Activated T-helper 17 cell treated with anti-CD3 and anti-CD28 coated beads, Interleukin-2, amount 50 U/mL, for 72 hours (primary cell): ENCODE data around the gene TTC21B. TPM values are rescaled to one million over a fixed set of nuclear protein-coding genes. Genes with fewer than 3 reads are reported as not detected.
"Not testable (repeated sequence)": the region's sequence is repeated elsewhere in the genome, so short reads cannot be mapped to it uniquely, and the experiment has no call there.

Experiments used
- ATAC-seq: fragments of 150-1000 bp; cut with Tn5 transposase; replicated peaks from 2 replicates; pipeline ENCODE4 v1.10.0; 2021; ENCODE audit warnings: mild to moderate bottlenecking, moderate library complexity
- H3K27ac Mint-ChIP-seq: one replicate; pipeline ENCODE4 v1.8.0; 2022; ENCODE audit warnings: mixed read lengths
- H3K27me3 Mint-ChIP-seq: one replicate; pipeline ENCODE4 v1.8.0; 2022; ENCODE audit warnings: mixed read lengths
- H3K36me3 Mint-ChIP-seq: one replicate; pipeline ENCODE4 v1.8.0; 2022; ENCODE audit warnings: low read depth, mild to moderate bottlenecking, mixed read lengths
- H3K4me1 Mint-ChIP-seq: one replicate; pipeline ENCODE4 v1.8.0; 2022; ENCODE audit warnings: mixed read lengths
- H3K4me3 Mint-ChIP-seq: one replicate; pipeline ENCODE4 v1.8.0; 2022; ENCODE audit warnings: mild to moderate bottlenecking, mixed read lengths
- H3K9me3 Mint-ChIP-seq: one replicate; pipeline ENCODE4 v1.8.0; 2022; ENCODE audit warnings: mixed read lengths
- total RNA-seq, 2 donors: library from RNA; stranded (reverse); gene quantifications; one replicate each; pipeline ENCODE4 v1.2.3, GENCODE V29; 2022

Gene TTC21B
- total RNA-seq, 2 donors from 2014 or later: 21.3 to 29.7 TPM

DNA sequence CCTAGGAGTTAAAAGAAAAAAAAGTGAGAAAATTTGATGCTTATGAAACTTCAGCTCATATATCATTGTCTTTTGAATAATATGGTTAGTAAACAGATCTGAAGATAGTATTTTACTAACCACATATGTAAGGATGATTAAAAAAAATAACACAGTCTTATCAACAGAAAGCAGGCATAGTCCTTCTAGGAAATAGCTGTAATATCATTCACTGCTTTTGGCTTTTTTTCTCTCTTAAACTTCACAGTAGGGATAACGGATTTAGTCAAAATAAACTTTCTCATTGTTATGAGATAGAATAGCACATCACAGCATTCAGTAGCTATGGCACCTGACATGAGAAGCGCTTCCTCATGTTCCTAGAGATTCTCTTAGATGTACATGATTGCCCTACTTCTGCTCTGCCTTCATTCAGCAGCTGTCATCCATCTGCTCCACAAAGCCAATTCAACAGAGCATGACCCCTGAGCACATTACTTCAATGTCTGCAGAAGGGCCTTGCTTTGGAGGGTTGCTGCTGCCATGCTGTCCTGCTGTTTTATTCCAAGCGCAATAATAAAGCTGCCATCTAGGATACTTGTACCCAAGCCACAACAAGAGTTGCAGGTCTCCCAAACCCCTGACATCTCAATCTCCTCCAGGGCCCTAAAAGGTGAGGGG, 67.0 kb downstream of the TTC21B start:
- Mint-ChIP-seq H3K27me3 (no peaks in the 10 kb centered on the region), H3K36me3 (peaks cover 74% of the 10 kb centered on the region), H3K9me3 (no peaks in the 10 kb centered on the region), H3K4me3 (no peak overlapping the region), H3K27ac (no peak overlapping the region), H3K4me1 (no peaks in the 10 kb centered on the region)
- no peak for ATAC-seq

DNA sequence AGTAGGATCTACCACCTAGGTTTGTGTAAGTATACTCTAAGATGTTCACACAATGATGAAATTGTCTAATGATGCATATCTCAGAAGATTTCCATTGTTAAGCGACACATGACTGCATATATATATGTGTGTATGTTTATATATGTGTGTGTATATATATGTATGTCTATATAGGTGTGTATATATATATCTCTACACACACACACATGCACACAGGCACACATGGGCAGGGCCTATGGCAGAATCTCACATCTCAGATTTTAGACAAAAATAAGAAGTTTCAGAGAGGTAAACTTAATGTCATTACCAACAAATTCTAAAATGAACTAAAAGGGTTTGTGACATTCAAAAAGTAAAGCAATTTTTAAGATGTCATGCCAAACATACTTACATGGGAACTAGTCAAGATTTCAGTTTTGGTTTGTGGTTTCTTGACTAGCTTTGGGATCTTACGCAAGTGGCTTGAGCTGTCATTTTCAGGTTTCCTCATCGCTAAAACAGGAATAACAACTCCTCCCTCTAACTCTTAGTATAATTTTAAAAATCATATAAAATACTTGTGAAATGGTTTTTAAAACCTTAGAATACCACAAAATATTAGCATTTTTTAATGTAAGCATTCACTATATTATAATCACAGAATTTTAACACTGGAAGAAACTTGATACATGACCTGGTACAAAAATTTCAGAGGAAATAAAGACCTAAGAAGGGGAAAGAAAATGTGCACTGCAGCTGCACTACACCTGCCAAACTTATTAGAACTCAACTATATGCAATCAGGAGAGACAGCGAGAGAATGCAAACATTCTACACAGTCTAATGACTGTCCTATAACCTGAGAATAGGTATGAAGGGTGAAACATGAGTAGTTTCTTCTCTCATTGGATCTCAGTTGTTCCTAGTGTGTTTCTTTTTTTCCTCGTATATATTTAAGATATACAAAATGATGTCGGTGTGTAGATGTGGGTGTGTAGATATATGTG, 75.7 kb downstream of the TTC21B start:
- H3K27me3 Mint-ChIP-seq: no peaks in the 10 kb centered on the region
- no peaks in the 10 kb centered on the region for H3K9me3 Mint-ChIP-seq
- no peak overlapping the region for H3K4me3 Mint-ChIP-seq
- H3K4me1 Mint-ChIP-seq: peaks cover 14% of the 10 kb centered on the region
- H3K36me3 Mint-ChIP-seq: peaks cover 55% of the 10 kb centered on the region
- peak; percentile 61 for ATAC-seq
- H3K27ac Mint-ChIP-seq: peak overlapping the region; percentile 38

DNA sequence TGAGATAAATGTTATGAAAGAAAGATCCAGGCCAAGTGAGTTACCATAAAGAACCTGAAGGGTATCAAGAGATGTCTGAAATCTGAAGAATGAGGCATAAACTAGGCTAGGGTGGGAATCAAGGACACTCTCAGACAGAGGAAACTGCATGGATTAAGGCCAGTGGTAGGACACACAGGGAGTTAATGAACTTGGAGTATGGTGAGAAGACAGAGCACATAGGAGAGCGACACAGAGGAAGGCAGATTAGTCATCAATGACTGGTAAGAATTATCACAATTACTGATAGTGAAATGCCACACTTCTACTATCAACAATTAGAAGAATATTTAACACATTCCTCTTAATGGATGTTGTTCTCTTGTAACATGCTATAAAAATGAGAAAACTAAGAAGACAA, 76.9 kb downstream of the TTC21B start:
- H3K4me3 Mint-ChIP-seq: peak overlapping the region; percentile 46
- H3K4me1 Mint-ChIP-seq: peaks cover 14% of the 10 kb centered on the region
- H3K27ac Mint-ChIP-seq: peak overlapping the region; percentile 60
- H3K9me3 Mint-ChIP-seq: no peaks in the 10 kb centered on the region
- peaks cover 53% of the 10 kb centered on the region for H3K36me3 Mint-ChIP-seq
- H3K27me3 Mint-ChIP-seq: no peaks in the 10 kb centered on the region
- peak; percentile 64 for ATAC-seq

DNA sequence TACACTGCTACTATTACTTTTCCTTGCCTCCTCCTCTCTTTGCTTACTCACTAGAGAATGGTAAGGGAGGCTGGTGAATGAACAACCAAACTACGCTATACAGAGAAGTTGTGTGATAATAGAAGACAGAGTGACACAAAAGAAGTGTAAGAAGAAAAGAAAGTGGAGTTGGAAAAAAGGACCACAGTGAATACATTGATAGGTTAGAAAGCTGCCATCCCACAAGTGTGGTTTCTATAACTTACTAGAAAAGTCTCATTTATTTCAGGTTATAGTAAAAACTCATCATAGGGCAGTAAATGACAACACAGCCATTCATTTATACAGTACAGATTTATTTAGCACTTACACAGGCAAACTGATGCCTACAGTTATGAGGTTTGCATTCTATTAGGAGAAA, 77.3 kb downstream of the TTC21B start:
- Mint-ChIP-seq H3K27me3 (no peaks in the 10 kb centered on the region), H3K4me3 (peak overlapping the region; percentile 46), H3K36me3 (peaks cover 49% of the 10 kb centered on the region), H3K9me3 (no peaks in the 10 kb centered on the region), H3K27ac (peak overlapping the region; percentile 60), H3K4me1 (peaks cover 14% of the 10 kb centered on the region)
- ATAC-seq: peak; percentile 82

DNA sequence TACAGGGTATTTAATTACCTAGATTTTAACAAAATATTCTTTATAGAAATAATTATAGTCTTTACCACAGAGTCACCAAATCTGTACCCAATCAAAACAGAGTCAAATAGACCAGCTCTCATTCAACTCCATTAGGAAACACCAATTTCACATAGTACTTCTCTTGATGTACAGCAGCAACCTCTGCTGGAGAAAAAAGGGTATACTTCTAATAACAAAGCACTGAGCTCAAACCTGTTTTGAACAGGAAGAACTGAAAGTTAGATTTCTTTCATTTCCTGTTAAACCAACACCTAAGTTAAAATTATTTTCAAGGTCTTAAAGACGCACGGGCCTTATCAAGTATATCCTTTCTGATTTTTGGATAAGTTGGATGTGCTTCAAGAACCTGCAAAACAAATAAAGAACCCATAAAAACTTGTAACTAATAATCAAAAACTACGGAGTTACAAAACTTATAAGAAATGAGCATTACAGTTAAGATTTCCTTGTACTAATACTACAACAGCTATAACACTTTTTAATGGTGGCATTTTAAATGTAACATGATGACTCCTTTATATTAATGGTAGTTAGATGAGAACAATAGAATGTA, 79.0 kb downstream of the TTC21B start:
- no peak overlapping the region for H3K27ac Mint-ChIP-seq
- no peaks in the 10 kb centered on the region for H3K27me3 Mint-ChIP-seq
- peaks cover 14% of the 10 kb centered on the region for H3K4me1 Mint-ChIP-seq
- peaks cover 37% of the 10 kb centered on the region for H3K36me3 Mint-ChIP-seq
- H3K9me3 Mint-ChIP-seq: no peaks in the 10 kb centered on the region
- no peak overlapping the region for H3K4me3 Mint-ChIP-seq
- ATAC-seq: peak; percentile 20

DNA sequence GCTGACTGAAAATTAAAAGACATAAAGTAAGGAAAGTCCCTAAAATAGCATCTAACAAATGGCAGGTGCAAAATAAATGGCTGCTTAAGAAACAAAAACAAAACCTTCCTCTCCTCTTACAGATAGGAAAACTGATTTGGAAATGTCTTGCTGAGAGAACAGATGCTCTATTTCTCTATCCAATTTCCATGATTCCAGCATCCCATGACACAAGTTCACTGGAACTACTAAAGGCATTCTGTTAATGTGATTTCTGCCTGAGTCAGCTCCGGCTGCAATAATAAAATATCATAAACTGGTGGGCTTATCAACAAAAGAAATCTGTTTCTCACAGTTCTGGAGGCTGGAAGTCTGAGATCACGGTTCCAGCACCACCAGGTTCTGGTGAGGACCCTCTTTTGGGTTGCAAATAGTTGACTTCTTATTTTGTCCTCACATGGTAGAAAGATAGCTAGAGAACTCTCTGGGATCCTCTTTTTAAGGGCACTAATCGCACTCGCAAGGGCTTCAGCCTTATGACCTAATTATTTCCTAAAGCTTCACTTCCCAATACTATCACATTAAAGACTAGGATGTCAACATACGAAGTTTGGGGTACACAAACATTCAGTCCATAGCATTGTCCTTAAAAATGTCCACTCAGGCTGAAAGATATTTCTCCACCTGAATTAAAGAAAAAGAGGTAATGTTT, 81.3 kb downstream of the TTC21B start:
- no peaks in the 10 kb centered on the region for H3K9me3 Mint-ChIP-seq
- H3K4me3 Mint-ChIP-seq: no peak overlapping the region
- H3K4me1 Mint-ChIP-seq: peaks cover 9% of the 10 kb centered on the region
- H3K36me3 Mint-ChIP-seq: peaks cover 42% of the 10 kb centered on the region
- no peak for ATAC-seq
- no peak overlapping the region for H3K27ac Mint-ChIP-seq
- no peaks in the 10 kb centered on the region for H3K27me3 Mint-ChIP-seq

DNA sequence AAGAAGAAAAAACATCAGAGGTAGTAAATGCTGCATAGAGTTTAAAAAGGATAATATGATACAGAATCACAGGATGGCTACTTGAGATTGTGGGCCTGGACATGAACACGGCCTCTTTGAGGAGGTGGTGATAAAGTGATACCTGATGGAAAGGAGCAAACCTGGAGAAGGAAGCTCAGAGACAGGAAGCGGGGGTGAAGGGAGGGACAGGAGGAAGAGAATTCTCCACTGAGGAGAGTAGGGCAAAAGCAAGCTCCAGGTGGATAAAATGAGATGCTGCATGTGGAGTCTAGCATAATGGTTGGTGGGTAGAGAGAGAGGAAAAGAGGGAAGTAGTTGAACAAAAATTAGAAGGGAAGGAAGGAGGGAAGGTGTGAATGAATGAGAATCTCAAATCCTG, 82.6 kb downstream of the TTC21B start:
- no peaks in the 10 kb centered on the region for H3K4me1 Mint-ChIP-seq

DNA sequence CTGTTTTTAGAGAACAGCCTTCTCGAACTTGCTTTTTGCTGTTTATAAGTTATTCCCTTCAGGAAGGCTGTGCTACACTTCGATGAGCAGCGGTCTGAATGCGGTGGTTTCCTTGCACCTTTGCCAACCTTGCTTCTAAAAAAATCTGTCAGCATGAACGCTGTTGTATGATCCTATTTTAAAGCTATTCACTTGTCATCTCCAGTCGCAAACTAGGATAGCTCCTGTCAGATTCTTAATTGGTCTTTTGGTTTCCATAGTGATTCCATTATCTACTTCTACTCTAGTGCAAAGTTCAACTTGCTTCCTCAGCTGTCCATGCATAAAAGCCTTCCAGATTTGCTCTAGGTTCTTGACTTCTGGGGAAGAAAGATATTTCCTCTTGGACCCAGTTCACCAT, 83.2 kb downstream of the TTC21B start:
- no peak overlapping the region for H3K27ac Mint-ChIP-seq
- H3K27me3 Mint-ChIP-seq: no peaks in the 10 kb centered on the region
- peaks cover 41% of the 10 kb centered on the region for H3K36me3 Mint-ChIP-seq
- ATAC-seq: no peak
- H3K4me3 Mint-ChIP-seq: no peak overlapping the region
- H3K4me1 Mint-ChIP-seq: no peaks in the 10 kb centered on the region
- H3K9me3 Mint-ChIP-seq: no peaks in the 10 kb centered on the region

More for the DNA sequence above, 82.6 kb downstream of the TTC21B start:
- ATAC-seq: no peak
- Mint-ChIP-seq H3K4me3 (no peak overlapping the region), H3K27ac (peak overlapping the region; percentile 41), H3K36me3 (peaks cover 35% of the 10 kb centered on the region), H3K9me3 (no peaks in the 10 kb centered on the region), H3K27me3 (no peaks in the 10 kb centered on the region)

DNA sequence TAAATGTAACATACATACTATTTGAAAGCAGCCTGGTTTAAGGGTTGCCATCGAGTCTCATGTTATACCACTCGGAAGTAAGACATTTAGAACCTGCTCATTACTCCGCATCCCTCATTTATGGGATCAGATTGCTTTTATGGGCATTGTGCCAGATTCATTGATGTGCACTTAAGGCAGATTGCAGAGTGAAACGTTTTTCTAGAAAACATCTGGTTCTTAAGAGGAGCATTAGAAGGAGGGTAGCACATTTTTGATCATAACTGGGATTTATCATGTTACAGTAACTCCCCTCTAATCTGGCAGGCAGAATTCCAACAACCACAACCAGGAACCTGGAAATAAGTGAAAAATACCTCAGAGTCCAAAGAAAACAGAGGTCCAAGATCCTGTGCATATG, 85.4 kb downstream of the TTC21B start:
- Mint-ChIP-seq H3K9me3 (no peaks in the 10 kb centered on the region), H3K4me1 (no peaks in the 10 kb centered on the region), H3K4me3 (no peak overlapping the region), H3K36me3 (peaks cover 40% of the 10 kb centered on the region), H3K27me3 (no peaks in the 10 kb centered on the region), H3K27ac (no peak overlapping the region)
- ATAC-seq: no peak

DNA sequence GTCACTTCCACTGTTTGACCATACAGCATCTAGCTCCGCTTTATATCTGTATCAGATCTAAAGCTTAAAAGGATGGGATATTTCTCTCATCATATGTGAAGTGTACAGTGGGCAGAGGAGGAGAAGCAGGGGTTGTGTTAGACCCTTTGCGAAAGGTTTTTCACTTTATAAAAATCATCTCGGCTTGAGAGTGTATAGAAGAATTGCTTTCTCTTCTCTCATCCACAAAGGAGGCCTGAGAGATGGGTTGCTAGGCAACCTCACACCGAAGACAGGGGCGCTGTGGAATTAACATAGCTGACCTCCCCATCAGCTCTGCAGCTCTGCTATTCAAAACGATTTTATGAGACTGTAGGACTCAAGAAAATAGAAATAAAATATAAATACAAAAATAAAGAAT, 89.3 kb downstream of the TTC21B start:
- peaks cover 7% of the 10 kb centered on the region for H3K9me3 Mint-ChIP-seq
- H3K36me3 Mint-ChIP-seq: peaks cover 25% of the 10 kb centered on the region
- no peaks in the 10 kb centered on the region for H3K4me1 Mint-ChIP-seq
- H3K27ac Mint-ChIP-seq: no peak overlapping the region
- no peak overlapping the region for H3K4me3 Mint-ChIP-seq
- no peaks in the 10 kb centered on the region for H3K27me3 Mint-ChIP-seq
- ATAC-seq: no peak

DNA sequence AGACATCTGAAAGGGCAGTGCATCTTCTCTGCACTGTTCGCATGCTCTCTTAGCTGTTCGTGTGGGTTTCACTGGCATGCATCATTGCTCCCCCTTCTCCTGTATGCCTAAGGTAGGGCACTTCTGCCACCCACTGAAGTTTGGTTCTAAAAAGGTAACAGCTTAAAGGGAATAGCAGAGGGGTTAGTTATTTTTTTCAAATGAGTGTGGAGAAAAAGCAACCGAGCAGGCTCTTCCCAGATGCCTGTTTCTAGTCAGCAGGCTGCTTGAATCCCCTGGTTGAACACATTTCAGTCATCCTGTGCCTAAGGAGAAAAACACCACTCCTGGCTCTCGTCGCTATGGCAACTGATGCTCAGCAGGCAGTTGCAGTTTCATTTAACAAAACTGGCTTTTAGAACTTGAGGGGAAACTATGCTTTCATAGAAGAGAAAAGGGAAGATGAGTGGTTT, 89.7 kb downstream of the TTC21B start:
- no peak for ATAC-seq

DNA sequence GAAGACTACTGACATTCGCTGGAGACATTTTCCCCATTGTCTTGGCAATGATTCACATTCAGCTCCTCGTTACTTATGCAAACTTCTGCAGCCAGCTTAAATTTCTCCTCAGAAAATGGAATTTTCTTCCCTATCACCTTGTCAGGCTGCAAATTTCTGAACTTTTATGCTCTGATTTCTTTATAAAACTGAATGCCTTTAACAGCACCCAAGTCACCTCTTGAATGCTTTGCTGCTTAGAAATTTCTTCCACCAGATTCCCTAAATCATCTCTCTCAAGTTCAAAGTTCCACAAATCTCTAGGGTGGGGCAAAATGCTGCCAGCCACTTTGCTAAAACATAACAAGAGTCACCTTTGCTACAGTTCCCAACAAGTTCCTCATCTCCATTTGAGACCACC, 92.5 kb downstream of the TTC21B start:
- not testable (repeated sequence) for H3K9me3 Mint-ChIP-seq, H3K27ac Mint-ChIP-seq, H3K4me1 Mint-ChIP-seq, H3K4me3 Mint-ChIP-seq, H3K27me3 Mint-ChIP-seq, ATAC-seq, H3K36me3 Mint-ChIP-seq

More for the DNA sequence above, 89.7 kb downstream of the TTC21B start:
- Mint-ChIP-seq H3K27me3 (no peaks in the 10 kb centered on the region), H3K4me3 (no peak overlapping the region), H3K27ac (no peak overlapping the region), H3K9me3 (peaks cover 7% of the 10 kb centered on the region), H3K36me3 (peaks cover 22% of the 10 kb centered on the region), H3K4me1 (no peaks in the 10 kb centered on the region)

DNA sequence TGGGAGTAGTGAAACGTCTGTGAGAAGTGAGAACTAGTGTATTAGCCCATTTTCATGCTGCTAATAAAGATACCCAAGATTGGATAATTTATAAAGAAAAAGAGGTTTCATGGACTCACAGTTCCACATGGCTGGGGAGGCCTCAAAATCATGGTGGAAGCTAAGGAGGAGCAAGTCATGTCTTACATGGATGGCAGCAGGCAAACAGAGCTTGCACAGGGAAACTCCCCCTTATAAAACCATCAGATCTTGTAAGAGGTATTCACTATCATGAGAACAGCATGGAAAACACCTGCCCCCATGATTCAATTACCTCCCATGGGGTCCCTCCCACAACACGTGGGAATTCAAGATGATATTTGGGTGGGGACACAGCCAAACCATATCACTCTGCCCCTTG, 93.9 kb downstream of the TTC21B start:
- not testable (repeated sequence) for H3K27me3 Mint-ChIP-seq, ATAC-seq, H3K4me1 Mint-ChIP-seq, H3K27ac Mint-ChIP-seq, H3K36me3 Mint-ChIP-seq, H3K4me3 Mint-ChIP-seq
- H3K9me3 Mint-ChIP-seq: peaks cover 12% of the 10 kb centered on the region

DNA sequence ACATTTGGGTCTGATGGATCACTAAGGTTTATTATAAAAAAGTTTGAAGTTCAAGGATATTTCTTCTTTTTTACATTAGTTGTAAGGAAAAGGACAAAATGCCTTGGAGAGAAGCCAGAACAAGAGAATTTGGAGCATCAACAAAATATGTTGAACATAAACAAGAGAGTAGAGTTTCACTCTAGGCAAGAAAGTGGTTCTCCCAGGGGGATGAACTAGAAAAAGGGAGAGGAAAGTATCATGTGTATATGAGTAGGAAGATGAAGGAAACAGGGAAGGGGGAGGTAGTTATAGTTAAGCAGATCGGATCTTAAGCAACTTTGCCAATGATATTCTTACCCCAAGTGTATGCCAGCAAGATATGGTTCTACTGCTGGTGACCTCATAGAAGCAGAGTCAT, 95.7 kb downstream of the TTC21B start:
- Mint-ChIP-seq H3K27me3 (no peaks in the 10 kb centered on the region), H3K9me3 (peaks cover 20% of the 10 kb centered on the region), H3K36me3 (peaks cover 8% of the 10 kb centered on the region), H3K4me1 (no peaks in the 10 kb centered on the region), H3K27ac (no peak overlapping the region), H3K4me3 (no peak overlapping the region)
- ATAC-seq: no peak
